HL-60 (cell line): ENCODE results near the gene SLC17A7.

Experiments used
- POLR2AphosphoS5 ChIP-seq: IDR thresholded peaks from 2 replicates; pipeline ENCODE4 v1.6.1; 2012; ENCODE audit warnings: low read depth
- REST ChIP-seq: IDR thresholded peaks from 2 replicates; pipeline ENCODE4 v1.6.1; 2012; ENCODE audit warnings: low read depth; ENCODE audit not compliant: insufficient replicate concordance
- TF ChIP-seq, protein P1 (sequence below): IDR thresholded peaks from one replicate; pipeline ENCODE4 v1.5.1; 2011; ENCODE audit warnings: low read length, control low read depth, inconsistent platforms; ENCODE audit not compliant: insufficient read depth

DNA sequence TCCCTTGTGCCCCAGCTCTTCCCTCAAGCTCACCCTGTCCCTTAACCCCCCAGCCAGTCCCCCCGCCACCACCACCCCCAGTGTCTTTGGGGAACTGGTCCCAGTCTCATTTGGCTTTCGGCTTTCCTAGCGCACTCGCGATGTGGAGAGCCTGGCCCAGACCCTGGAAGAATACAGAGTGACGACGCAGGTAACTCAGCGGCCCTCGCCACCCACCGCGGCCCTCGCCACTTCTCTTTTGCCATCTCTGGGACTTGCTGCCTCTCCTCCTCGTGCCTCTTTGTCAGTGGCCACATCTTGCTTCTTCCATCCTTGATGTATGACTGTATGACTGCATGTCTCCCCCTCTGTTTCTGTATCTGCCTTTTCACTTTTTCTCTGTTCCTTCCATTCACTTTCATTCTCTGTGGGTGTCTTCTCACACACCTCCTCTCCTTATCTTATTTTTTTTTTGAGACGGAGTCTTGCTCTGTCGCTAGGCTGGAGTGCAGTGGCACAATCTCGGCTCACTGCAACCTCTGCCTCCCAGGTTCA lies 33.8 kb downstream of the SLC17A7 start:
- TF ChIP-seq, protein P1, sequence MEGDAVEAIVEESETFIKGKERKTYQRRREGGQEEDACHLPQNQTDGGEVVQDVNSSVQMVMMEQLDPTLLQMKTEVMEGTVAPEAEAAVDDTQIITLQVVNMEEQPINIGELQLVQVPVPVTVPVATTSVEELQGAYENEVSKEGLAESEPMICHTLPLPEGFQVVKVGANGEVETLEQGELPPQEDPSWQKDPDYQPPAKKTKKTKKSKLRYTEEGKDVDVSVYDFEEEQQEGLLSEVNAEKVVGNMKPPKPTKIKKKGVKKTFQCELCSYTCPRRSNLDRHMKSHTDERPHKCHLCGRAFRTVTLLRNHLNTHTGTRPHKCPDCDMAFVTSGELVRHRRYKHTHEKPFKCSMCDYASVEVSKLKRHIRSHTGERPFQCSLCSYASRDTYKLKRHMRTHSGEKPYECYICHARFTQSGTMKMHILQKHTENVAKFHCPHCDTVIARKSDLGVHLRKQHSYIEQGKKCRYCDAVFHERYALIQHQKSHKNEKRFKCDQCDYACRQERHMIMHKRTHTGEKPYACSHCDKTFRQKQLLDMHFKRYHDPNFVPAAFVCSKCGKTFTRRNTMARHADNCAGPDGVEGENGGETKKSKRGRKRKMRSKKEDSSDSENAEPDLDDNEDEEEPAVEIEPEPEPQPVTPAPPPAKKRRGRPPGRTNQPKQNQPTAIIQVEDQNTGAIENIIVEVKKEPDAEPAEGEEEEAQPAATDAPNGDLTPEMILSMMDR = no peak
- TF ChIP-seq REST (no peak), POLR2AphosphoS5 (no peak)
